GM19455 (cell line): ENCODE data around the gene SMAD9.

ENCODE experiments used
- ATAC-seq: cut with Tn5 transposase; IDR thresholded peaks from one replicate; pipeline ENCODE4 v1.9.1; 2021; ENCODE audit not compliant: unreplicated experiment

The SMAD9 gene

DNA sequence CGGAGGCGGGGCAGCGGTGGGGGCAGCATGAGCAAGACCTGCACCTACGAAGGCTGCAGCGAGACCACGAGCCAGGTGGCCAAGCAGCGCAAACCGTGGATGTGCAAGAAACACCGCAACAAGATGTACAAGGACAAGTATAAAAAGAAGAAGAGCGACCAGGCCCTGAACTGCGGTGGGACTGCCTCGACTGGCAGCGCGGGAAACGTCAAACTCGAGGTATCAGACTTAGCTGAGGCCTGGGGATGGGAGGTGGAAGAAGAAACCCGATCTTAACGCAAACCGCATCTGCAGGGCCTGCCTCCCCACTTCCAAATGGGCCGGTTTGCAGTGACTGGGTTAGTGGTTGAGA is 100.3 kb downstream of the SMAD9 start:
- peak; percentile 12 for ATAC-seq

DNA sequence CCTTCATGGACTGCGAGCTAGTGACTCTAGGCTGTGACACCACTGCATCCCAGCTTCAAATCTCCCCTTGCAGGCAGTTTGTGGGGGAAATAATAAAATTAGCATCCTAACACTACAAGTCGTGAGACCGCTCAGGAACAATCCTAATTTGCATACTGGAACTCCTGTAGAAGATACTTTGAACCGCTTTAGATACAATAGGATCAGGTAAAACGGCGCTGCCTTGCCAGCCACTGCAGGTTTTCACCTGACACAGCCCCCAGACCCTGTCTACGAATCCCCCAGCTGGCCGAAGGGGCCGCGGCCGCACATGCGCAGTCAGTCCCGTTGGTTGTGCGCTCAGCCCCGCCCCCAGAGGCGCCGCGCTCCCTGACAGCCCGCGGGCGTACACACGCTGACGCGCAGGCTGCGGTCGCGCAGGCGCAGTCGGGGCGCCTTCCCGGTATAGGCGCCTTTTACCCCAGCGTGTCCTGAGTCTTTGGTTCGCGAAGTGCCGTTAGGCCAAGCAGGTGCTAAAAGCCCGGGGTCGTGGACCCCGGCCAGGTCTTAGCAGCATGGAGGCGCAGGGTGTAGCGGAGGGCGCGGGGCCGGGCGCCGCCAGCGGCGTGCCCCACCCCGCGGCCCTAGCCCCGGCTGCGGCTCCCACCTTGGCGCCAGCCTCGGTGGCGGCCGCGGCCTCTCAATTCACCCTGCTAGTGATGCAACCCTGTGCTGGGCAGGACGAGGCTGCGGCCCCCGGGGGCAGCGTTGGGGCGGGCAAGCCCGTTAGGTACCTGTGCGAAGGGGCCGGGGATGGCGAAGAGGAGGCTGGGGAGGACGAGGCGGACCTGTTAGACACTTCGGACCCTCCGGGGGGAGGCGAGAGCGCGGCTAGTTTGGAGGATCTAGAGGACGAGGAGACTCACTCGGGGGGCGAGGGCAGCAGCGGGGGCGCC is 101.0 kb downstream of the SMAD9 start, which contains the start of gene RFXAP:
RFXAP (plus strand) TSS at position 419 of the 935 bp plus-strand sequence; CDS start at position 555, 136 bp downstream.
- ATAC-seq = peak; percentile 84

DNA sequence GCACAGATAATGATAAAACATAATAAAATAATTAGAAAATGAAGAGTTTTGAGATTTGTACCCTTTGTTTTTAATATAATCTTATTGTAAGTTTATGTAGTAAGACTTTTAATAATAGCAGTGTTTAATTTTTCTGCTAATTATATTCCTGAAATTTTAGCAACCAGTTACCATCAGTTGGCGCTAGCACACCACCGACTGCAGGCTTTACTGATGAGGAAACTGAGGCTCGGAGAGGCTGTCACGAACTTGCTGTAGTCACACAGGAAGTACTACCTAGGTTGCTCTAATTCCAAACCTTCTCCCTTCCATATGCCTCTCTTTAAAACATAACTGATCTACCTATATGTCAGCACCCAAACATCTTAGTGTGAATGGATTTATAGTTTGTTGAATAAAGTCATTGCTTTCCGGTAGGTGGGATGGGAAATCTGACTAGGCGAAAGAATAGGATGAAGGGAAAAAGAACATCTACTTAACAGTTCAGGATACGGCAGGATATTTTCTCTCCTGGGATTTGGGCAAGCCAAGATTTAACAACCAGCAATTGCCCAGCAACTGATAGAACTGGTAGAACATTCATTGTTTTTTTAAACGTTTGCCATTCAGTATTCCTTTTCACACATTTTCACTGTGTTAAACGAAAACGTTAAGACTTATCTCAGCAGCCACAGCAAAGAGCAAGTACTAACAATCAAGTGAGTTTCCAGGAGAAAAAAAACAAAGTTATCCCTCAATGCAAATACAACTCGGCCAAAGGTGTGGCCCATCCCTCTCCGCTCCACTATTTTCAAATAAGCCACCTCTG is 101.8 kb downstream of the SMAD9 start:
- peak; percentile 0 for ATAC-seq

DNA sequence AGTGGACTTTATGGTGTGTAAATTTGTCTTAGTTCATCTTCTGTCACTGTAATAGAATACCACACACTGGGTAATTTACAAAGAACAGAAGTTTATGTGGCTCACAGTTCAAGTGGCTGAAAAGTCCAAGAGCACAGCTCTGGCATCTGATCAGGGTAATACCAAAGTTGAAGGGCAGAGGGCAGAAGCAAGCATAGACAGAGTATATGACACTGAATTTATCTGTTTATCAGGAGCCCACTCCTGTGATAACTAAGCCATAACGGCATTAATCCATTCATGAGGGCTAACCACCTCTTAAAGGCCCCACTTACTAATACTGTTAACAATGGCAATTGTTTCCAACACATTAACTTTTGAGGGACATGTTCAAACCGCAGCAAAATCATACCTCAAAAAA is 105.0 kb downstream of the SMAD9 start:
- no peak for ATAC-seq

DNA sequence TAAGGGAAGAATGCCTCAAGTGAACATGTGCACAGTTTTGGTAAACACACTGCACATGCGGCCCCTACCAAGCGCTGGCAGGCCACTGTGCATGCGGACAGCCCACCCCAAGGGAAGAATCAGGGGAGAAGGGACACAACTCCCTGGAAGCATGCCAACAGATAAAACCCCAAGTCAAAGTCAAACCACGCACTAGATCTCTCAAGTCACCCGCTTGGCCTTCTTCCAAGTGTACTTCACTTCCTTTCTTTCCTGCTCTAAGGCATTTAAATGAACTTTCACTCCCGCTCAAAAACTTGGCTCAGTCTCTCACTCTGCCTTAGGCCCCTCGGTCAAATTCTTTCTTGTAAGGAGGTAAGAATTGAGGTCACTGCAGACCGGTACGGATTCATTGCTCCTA is 105.6 kb downstream of the SMAD9 start:
- ATAC-seq = no peak

DNA sequence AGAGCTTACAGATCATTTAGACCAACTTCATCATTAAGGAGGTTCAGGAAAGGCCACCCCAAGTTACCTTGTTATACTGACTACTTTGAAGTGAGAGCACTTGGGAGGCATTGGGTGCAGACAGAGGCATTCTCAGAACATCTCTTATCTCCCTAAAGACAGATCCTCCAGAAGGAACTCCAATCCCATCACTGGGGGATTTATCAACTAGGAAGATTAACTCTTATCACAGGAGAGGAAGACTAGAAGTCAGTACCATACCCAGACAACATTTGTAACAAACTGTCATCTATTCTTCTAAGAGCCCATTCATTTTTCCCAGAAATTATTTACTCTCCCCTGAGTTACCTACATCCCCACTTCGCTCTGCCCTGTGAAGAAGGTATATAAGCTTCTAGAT is 106.8 kb downstream of the SMAD9 start:
- no peak for ATAC-seq

DNA sequence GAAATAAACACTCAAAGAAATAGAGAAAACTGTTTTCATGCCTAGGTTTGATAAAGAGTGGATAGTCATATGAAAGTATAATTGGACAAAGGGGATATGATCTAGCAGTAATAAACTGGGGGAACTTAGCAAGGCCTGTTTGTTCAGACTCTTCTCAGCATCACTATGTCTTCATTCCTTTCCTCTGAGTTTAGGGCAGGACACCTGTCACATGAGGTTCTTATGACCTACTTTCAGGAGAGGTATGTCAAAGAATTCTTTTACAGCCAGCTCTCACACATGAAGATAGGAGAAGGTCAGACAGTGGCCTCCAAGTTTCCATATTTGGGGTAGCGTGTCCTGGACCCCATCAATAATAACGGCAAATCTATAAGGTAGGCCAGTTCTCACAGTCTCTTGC is 112.4 kb downstream of the SMAD9 start:
- no peak for ATAC-seq

DNA sequence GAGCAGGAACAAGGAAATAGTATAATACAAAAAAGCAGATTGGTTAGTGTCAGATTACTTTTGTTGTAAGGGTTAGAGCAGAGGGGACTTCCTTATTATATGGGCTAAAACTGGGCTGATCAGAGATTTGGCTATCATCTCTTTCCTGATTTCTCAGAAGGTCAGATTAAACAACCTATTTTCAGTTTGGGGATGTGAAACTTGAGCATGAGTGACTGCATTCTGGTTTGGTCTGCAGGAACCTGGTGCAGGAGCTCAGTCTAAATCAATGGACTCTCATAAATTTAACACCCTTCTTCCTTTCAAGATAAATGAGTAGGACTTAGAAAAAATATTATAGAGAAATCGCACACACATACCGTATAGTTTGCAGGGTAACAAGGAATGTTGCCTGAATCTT is 113.9 kb downstream of the SMAD9 start:
- no peak for ATAC-seq

DNA sequence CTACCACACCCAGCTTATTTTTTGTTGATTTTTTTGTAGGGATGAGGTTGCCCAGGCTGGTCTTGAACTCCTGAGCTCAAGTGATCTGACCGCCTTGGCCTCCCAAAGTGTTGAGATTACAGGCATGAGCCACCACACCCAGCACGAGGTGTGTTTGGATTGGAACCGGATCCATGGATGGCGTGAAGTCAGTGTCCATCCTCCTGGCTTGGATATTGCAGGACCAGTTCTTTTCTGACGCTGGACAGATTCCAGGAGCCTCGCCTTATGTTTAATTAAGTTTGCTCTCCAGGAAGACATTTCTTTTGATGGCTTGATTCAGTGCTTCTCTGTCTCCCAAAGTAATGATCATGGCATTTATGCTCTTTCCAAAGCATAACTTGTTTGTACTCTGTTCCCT is 115.5 kb downstream of the SMAD9 start:
- ATAC-seq = no peak

DNA sequence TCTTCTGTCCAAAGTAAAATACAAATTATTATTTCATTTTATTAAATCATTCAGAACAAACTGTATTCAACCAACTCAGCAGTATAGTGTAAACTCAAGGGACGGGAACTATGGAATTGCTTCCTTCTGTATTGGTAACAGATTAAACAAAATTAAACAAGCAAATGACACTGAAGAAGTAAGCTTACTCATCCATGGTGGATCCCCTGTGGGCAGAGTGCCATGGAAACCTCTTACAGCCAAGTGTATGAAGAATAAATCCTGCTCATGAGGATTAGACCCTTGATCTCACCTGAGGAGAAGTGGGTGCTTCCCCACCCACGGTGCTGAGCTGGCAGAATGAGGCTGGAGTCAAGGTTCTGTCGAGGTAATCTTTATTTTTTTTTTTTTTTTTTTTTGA is 119.0 kb downstream of the SMAD9 start:
- no peak for ATAC-seq

DNA sequence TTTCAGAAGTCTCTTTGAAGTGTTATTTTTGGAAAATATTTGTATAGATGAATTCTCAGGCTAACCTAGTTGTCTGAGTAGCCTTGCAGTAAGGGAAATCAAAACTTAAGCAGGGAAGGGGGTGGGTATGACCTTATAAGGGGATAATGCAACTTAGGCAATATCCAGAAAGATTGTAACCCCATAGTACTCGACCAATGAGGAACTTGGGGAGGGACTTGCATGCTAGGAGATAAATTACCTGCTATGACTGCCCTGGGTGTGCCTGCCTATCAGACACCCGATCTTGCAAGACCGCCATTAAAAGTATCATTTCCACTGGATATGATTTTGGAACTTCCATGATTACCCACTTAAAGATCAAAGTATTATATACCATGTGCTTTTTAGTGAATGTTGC is 124.0 kb downstream of the SMAD9 start:
- ATAC-seq = no peak

DNA sequence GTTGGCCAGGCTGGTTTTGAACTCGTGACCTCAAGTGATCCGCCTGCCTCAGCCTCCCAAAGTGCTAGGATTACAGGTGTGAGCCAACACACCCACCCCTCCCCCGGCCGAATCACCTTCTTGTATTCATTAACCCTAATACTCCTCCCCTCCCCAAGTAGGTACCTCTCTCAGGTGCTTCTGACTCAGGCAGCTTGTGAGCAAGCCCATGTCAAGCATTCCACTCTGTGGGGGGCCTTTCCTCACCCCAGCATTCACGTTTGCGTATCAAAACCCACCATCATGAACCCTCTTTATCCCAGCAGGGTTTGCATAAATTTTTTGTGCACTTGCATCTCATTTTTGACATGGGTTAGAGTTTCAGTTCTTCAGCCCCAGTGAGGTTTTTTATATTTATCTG is 124.6 kb downstream of the SMAD9 start:
- ATAC-seq = no peak
